ENCODE data around the gene OR5H1. TPM values are rescaled to one million over a fixed set of nuclear protein-coding genes. Genes with fewer than 3 reads are reported as not detected.
"Not testable (repeated sequence)": the region's sequence is repeated elsewhere in the genome, so short reads cannot be mapped to it uniquely, and the experiment has no call there.

Gene OR5H1
- total RNA-seq: not detected
- polyA plus RNA-seq: not detected
- 0 to 0.09 (median 0) reads per million in 6 experiments for total RNA-seq

DNA sequence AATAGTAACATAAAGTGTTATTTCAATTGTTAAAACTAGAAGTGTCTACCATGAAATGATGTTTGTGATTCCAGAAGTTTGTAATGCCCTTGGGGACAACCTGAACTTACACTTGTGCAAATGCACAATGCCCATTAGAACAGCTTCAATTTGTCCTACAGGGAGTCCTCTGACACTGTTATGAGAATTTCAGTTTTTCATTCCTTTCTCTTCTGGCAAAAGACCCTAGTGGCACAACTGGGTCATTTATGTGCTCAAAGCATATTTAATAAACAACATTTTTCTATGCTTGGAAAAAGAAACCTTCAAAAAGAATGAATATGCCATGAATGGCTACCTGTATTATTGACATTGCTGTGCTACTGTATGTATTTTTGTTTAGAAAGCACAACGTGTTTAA lies at the start of gene OR5H1:
Gene OR5H1, plus strand, starts transcription at position 301 of the 400 bp plus-strand sequence. CDS start 1,977 bp downstream, outside the sequence.
- no peaks in the 10 kb centered on the region for H3K4me1 Mint-ChIP-seq
- POLR2A ChIA-PET: no interaction called here
- H3K36me3 Mint-ChIP-seq: no peaks in the 10 kb centered on the region
- no peak within 1 kb of the TSS for H3K4me3 Mint-ChIP-seq
- peaks cover 0 to 10% (median 0%) of the 10 kb centered on the region in 5 donors for H3K27me3 Mint-ChIP-seq
- DNase-seq (no peak), ATAC-seq (no peak)
- no peak within 1 kb of the TSS for H3K27ac Mint-ChIP-seq
- peaks cover 0 to 4% (median 0%) of the 10 kb centered on the region in 9 donors for H3K9me3 Mint-ChIP-seq

DNA sequence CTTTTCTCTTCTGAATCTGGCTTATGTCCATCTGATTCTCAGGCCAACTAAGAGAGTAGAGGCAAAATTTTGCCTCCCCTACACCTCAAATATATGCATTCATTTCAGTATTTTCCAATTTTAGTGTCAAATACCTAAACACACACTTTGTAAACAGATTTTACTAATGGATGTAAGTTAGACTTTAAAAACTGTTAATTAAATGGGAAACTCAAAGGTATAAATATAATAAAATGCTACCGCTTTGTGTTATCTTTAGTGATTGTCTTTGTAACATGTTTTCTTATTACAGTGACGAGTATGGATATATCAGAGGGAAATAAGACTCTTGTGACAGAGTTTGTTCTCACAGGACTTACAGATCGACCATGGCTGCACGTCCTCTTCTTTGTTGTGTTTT lies 43.6 kb upstream of the OR5H1 start, which contains the start of gene OR5AC2:
Gene OR5AC2, plus strand, starts transcription at position 301 of the 400 bp plus-strand sequence. Its CDS starts 0 bp downstream, at position 301.
- DNase-seq (no peak), ATAC-seq (no peak)
- no peak within 1 kb of the TSS for H3K4me3 Mint-ChIP-seq
- no peaks in the 10 kb centered on the region for H3K4me1 Mint-ChIP-seq
- H3K36me3 Mint-ChIP-seq: no peaks in the 10 kb centered on the region
- POLR2A ChIA-PET: no interaction called here
- H3K27me3 Mint-ChIP-seq: peaks cover 1 to 15% (median 5%) of the 10 kb centered on the region in 5 donors
- H3K9me3 Mint-ChIP-seq: peaks cover 0 to 8% (median 5%) of the 10 kb centered on the region in 9 donors
- H3K27ac Mint-ChIP-seq: no peak within 1 kb of the TSS

DNA sequence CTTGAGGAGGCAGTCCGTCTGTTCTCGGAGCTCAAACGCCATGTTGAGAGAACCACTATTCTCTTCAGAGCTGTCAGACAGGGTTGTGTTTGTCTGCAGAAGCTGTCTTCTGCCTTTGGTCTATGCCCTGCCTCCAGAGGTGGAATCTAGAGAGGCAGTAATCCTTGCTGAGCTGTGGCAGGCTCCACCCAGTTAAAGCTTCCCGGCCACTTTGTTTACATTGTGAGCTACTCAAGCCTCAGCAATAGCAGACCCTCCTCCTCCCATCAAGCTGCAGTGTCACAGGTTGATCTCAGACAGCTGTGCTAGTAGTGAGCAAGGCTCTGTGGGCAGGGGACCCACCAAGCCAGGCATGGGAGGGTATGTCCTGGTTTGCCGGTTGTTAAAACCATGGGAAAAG lies 34.6 kb upstream of the OR5H1 start:
- Mint-ChIP-seq H3K4me1 (no peaks in the 10 kb centered on the region), H3K4me3 (no peak overlapping the region), H3K27me3 (peaks cover 2 to 18% (median 4%) of the 10 kb centered on the region in 5 donors), H3K36me3 (no peaks in the 10 kb centered on the region), H3K27ac (no peak overlapping the region), H3K9me3 (peaks cover 0 to 28% (median 3%) of the 10 kb centered on the region in 9 donors)
- POLR2A ChIA-PET: no interaction called here
- ATAC-seq (no peak), DNase-seq (no peak)

DNA sequence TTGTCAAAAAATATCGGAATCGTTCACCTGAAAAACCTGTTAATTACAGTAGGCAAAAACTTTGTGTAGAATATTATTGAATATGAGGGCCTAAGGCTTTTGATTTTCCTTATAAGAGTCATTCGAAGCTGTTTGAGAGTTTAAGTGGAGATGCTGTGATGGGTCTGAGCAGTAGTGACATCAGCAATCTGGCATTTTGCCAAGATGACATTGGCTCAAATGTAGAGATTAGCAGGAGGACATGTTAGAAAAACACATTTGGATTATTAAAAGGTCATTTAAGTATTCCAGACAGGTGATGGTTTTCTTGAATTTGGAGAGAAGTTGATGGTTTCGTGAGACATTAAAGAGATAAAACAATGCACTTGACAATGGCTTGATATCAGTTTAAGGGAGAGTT lies 30.7 kb upstream of the OR5H1 start:
- Mint-ChIP-seq H3K27ac (no peak overlapping the region), H3K4me1 (no peaks in the 10 kb centered on the region), H3K36me3 (no peaks in the 10 kb centered on the region), H3K9me3 (peaks cover 0 to 6% (median 0%) of the 10 kb centered on the region in 9 donors), H3K27me3 (peaks cover 2 to 10% (median 6%) of the 10 kb centered on the region in 5 donors), H3K4me3 (no peak overlapping the region)
- ATAC-seq (no peak), DNase-seq (no peak)
- POLR2A ChIA-PET: no interaction called here

DNA sequence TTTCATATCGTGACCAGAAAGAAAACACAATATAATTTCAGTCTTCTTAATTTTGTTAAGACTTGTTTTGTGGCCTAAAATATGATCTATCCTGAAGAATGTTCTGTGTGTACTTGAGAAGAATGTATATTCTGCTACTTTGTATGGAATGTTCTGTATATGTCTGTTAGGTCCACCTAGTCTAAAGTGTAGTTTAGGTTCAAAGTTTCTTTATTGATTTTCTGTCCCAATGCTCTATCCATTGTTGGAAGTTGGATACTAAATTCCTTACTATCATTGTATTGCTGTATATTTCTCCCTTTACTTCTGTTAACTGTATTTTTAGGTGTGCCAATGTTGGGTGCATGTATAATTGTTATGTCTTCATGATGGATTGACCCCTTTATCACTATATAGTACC lies 22.4 kb upstream of the OR5H1 start:
- H3K36me3 Mint-ChIP-seq: peaks cover 0 to 4% (median 0%) of the 10 kb centered on the region in 3 donors
- H3K27ac Mint-ChIP-seq: no peak overlapping the region
- ATAC-seq: no peak
- no peak for DNase-seq
- peaks cover 0 to 6% (median 3%) of the 10 kb centered on the region in 5 donors for H3K27me3 Mint-ChIP-seq
- no peaks in the 10 kb centered on the region for H3K4me1 Mint-ChIP-seq
- H3K4me3 Mint-ChIP-seq: no peak overlapping the region
- POLR2A ChIA-PET: no interaction called here
- peaks cover 0 to 29% (median 2%) of the 10 kb centered on the region in 9 donors for H3K9me3 Mint-ChIP-seq

DNA sequence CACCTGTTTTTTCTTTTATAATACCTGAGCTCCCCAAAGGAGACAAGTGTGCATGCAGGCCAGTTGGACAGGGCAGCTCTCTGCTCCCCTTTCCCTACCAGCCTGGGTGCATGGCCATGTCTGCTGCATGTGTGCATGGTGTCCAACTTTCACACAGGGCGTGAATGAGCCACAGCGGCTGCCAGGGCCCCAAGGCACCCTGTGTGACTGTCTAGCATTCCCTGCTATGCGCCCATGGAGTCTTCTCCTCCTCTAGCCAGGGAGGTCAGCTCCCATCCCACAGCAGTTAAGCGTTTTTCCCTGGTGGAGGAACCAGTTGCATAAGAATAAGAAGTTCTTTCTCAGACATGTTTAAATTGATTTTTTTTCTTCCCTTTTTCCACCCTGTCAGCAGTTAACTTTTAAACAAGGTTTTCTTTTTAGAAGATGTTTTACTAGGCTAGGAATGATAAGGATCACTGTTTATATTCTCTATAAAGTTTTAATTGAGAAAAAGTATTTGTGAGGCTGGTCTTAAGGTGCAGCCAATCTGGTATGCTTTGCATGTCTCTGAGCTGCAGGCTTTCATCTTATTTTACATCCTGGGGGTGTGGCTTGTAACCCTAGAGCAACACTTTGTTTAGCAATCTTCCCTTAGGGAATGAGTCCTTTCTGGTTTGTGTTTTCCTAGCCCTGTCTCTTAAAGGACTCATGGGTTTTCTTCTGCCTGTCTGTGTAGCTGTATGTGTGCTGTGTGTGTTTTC lies 20.5 kb upstream of the OR5H1 start:
- DNase-seq (no peak), ATAC-seq (no peak)
- no peaks in the 10 kb centered on the region for H3K4me1 Mint-ChIP-seq
- H3K4me3 Mint-ChIP-seq: no peak overlapping the region
- H3K27me3 Mint-ChIP-seq: peaks cover 0 to 20% (median 3%) of the 10 kb centered on the region in 5 donors
- H3K9me3 Mint-ChIP-seq: peaks cover 0 to 40% (median 3%) of the 10 kb centered on the region in 9 donors
- H3K27ac Mint-ChIP-seq: no peak overlapping the region
- H3K36me3 Mint-ChIP-seq: peaks cover 0 to 4% (median 0%) of the 10 kb centered on the region in 3 donors
- POLR2A ChIA-PET: no interaction called here

DNA sequence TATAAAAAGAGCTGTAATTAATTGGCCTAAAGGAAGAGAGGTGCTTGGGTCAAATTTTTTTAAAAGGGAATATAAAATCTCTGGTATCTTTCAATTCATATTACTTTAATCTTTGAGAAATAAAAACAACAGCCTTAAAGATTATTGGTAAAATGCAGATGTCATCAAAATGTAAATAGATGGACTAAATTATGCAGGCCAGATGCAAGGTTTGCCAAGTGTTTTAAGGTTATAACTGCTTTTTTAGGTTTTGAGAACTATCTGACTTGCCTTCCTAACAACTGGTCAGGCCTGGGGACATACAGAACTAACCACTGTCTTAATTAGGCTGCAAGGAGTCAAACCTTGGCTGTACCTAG lies 20.0 kb upstream of the OR5H1 start:
- no peaks in the 10 kb centered on the region for H3K4me1 Mint-ChIP-seq
- no peak overlapping the region for H3K27ac Mint-ChIP-seq
- H3K4me3 Mint-ChIP-seq: no peak overlapping the region
- ATAC-seq (no peak), DNase-seq (no peak)
- peaks cover 0 to 4% (median 0%) of the 10 kb centered on the region in 3 donors for H3K36me3 Mint-ChIP-seq
- H3K9me3 Mint-ChIP-seq: peaks cover 0 to 40% (median 4%) of the 10 kb centered on the region in 9 donors
- POLR2A ChIA-PET: no interaction called here
- peaks cover 0 to 26% (median 3%) of the 10 kb centered on the region in 5 donors for H3K27me3 Mint-ChIP-seq

DNA sequence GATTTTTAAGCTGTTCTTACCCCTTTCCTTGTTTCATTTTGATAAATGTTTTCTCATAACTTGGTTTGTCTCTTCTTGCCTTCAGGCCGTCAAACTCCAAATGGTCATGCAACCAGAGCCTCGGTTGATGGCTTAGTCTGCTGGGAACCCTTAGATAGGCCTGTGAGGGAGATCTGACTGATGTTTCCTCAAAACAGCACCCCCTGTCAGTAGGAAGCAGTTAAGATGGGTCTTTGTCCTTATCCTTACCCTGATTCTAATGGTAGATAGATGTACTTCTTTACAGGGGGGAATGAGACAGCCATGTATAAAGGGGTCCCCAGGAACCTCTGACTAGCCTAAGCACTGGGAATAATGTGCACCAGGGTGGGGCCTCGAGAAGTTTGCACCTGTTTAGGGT lies 16.3 kb upstream of the OR5H1 start:
- Mint-ChIP-seq H3K27me3 (peaks cover 4 to 47% (median 13%) of the 10 kb centered on the region in 5 donors), H3K4me3 (no peak overlapping the region), H3K9me3 (peaks cover 0 to 43% (median 16%) of the 10 kb centered on the region in 9 donors), H3K4me1 (no peaks in the 10 kb centered on the region), H3K36me3 (peaks cover 0 to 8% (median 4%) of the 10 kb centered on the region in 3 donors), H3K27ac (no peak overlapping the region)
- no peak for DNase-seq
- POLR2A ChIA-PET: no interaction called here
- no peak for ATAC-seq

DNA sequence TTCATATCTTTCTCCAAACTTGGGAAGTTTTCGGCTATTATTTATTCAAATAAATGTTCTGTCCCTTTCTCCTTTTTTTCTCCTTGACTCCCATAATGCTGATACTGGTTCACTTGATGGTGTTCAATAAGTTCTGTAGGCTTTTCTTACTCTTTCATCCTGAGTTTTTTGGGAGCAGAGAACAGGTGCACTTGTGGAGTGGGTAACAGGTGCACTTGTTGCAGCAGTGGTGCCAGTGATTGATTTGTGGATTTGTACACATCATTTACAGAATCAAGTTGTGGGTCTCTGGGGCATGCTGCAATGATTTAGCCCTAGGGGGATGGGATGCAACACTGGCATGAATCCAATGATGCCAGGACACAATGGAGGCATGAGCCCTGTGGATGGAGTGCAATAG lies 14.8 kb upstream of the OR5H1 start:
- Mint-ChIP-seq H3K27me3 (peaks cover 4 to 53% (median 11%) of the 10 kb centered on the region in 5 donors), H3K9me3 (peaks cover 0 to 33% (median 12%) of the 10 kb centered on the region in 9 donors), H3K4me1 (no peaks in the 10 kb centered on the region), H3K4me3 (no peak overlapping the region), H3K36me3 (peaks cover 0 to 8% (median 0%) of the 10 kb centered on the region in 3 donors), H3K27ac (no peak overlapping the region)
- POLR2A ChIA-PET: no interaction called here
- DNase-seq: no peak
- no peak for ATAC-seq

DNA sequence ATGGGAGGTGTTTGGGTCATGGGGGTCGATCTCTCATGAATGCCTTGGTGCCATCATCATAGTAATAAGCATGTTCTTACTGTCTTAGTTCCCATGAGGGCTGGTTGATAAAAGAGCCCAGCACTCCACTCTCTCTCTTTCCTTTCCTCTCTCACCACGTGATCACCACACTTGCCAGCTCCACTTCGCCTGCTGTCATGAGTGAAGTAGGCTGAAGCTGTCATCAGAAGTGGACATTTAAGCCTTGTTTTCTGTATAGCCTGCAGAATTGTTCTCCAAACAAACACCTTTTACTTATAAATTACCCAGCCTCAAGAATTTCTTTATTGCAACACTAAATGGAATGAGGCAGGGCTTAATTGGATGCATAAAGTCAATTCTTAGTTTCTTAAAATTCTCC lies 6.1 kb downstream of the OR5H1 start:
- H3K4me3 Mint-ChIP-seq: no peak overlapping the region
- POLR2A ChIA-PET: no interaction called here
- DNase-seq: no peak

DNA sequence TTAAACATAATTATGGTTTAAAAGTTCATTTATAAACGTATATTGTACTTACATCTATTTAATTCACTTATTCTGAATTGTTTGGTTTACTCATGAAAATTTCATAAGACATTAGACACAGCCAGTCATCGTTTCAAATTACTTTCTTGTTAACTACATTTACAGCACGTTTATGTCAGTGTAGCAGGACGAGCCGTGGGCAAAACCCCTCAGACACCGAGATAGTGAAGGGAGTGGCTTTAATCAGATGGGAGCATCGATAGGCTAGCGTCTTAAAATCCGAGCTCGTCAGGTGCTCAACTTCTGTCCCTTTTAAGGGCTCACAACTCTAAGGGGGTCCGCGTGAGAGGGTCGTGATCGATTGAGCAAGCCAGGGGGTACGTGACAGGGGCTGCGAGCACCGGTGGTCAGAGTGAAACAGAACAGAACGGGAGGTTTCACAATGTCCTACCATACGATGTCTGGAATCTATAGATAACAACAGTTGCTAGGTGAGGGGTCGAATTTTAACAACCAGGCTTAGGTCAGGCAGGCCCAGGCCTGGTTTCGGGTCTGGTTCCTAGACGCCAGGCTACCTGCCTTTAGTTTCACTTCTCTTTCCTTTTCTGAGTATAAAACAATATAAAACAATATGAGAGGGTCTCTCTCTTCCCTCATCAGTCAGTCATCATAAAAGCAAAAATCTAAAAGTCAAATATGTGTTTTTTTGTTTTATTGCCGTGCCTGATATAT lies 7.5 kb downstream of the OR5H1 start:
- H3K27ac Mint-ChIP-seq, POLR2A ChIA-PET, H3K36me3 Mint-ChIP-seq, DNase-seq, H3K9me3 Mint-ChIP-seq, H3K4me1 Mint-ChIP-seq, ATAC-seq, H3K27me3 Mint-ChIP-seq, H3K4me3 Mint-ChIP-seq: not testable (repeated sequence)

More for the DNA sequence above, 6.1 kb downstream of the OR5H1 start:
- peaks cover 0 to 2% (median 0%) of the 10 kb centered on the region in 9 donors for H3K9me3 Mint-ChIP-seq
- H3K27ac Mint-ChIP-seq: no peak overlapping the region
- peaks cover 0 to 10% (median 1%) of the 10 kb centered on the region in 5 donors for H3K27me3 Mint-ChIP-seq
- H3K36me3 Mint-ChIP-seq: no peaks in the 10 kb centered on the region
- ATAC-seq: no peak
- H3K4me1 Mint-ChIP-seq: no peaks in the 10 kb centered on the region

DNA sequence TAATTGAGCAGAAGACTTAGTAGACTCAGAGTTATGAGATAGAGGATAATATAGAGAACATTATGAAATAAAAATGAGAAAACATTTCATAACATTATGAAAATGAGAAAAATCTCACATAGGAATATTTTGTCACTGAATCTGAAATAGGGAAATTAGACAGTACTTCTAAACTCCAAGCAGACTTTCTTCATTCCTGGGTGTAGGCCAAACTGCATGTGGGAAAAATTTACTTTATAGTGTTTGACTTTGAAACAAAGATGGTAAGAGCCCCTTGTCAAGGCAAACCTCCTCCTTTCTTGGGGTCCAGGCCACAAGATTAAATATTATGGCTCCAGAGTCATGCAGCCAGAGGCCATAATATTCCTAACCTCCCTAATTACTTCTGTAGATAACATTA lies 10.0 kb downstream of the OR5H1 start:
- DNase-seq (no peak), ATAC-seq (no peak)
- Mint-ChIP-seq H3K36me3 (no peaks in the 10 kb centered on the region), H3K27ac (no peak overlapping the region), H3K4me1 (no peaks in the 10 kb centered on the region), H3K9me3 (peaks cover 0 to 2% (median 0%) of the 10 kb centered on the region in 9 donors), H3K4me3 (no peak overlapping the region), H3K27me3 (peaks cover 0 to 10% (median 3%) of the 10 kb centered on the region in 5 donors)
- POLR2A ChIA-PET: no interaction called here

DNA sequence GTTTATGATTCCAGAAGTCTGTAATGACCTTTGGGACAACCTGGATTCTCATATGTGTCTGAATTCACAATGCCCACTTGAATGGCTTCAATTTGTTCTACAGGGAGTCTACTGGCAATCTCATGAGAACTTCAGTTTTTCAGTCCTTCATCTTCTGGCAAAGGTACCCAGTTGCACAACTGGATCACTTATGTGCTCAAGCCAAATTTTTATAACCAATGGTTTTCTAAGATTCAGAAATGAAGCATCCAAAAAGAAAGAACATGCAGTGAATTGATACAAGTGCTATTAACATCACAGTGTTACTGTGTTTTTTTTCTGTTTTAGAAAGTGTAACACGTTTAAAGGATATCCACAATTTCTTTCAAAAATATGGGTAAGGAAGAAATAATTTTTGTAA lies 16.7 kb downstream of the OR5H1 start, which contains the start of gene OR5H14:
Gene OR5H14, plus strand, starts transcription at position 301 of the 400 bp plus-strand sequence. CDS start 1,907 bp downstream, outside the sequence.
- peaks cover 0 to 7% (median 0%) of the 10 kb centered on the region in 9 donors for H3K9me3 Mint-ChIP-seq
- no peaks in the 10 kb centered on the region for H3K4me1 Mint-ChIP-seq
- DNase-seq (no peak), ATAC-seq (no peak)
- POLR2A ChIA-PET: no interaction called here
- no peak within 1 kb of the TSS for H3K27ac Mint-ChIP-seq
- H3K4me3 Mint-ChIP-seq: no peak within 1 kb of the TSS
- no peaks in the 10 kb centered on the region for H3K36me3 Mint-ChIP-seq
- H3K27me3 Mint-ChIP-seq: peaks cover 0 to 6% (median 3%) of the 10 kb centered on the region in 5 donors
